CD4-positive, alpha-beta T cell (primary cell): ENCODE results near the gene SIN3A. TPM values are rescaled to one million over a fixed set of nuclear protein-coding genes. Genes with fewer than 3 reads are reported as not detected.
"Not testable (repeated sequence)": the region's sequence is repeated elsewhere in the genome, so short reads cannot be mapped to it uniquely, and the experiment has no call there.

Experiments
- ATAC-seq: fragments of 200-7000 bp; cut with Tn5 transposase; one replicate; pipeline ENCODE4 v1.10.0; 2022; ENCODE audit warnings: mild to moderate bottlenecking; ENCODE audit not compliant: poor library complexity
- CTCF ChIA-PET: fragments of 350-600 bp; sonication (Branson Sonifier 250); formaldehyde crosslinking; loops from one replicate; lab custom pipeline; 2021; ENCODE audit warnings: antibody characterized with exemption, inconsistent platforms; lab: Charles Lee
- POLR2A ChIA-PET: fragments of 350-600 bp; sonication (Branson Sonifier 250); formaldehyde crosslinking; loops from one replicate; lab custom pipeline; 2021; ENCODE audit warnings: antibody characterized with exemption, inconsistent platforms; lab: Charles Lee
- DNase-seq, 14 experiments: peaks; one replicate each; pipeline ENCODE4 v3.0.0-alpha.2; 2013 to 2020; ENCODE audit warnings: mixed read lengths in 2 of 14
- H3K27ac ChIP-seq, 2 donors: one replicate each; pipeline versions ENCODE4 v1.5.1 to v1.7.0; 2013; ENCODE audit warnings: low read length in 2 of 2, low read depth in 1 of 2, mild to moderate bottlenecking in 1 of 2
- H3K27me3 ChIP-seq, 2 experiments: 1 replicate in 1 of 2; 2 replicates in 1 of 2; pipeline versions ENCODE4 v1.6.1 to v1.7.0; 2013; ENCODE audit warnings: low read length in 2 of 2, control low read depth in 1 of 2, mild to moderate bottlenecking in 1 of 2, moderate library complexity in 1 of 2; ENCODE audit not compliant: insufficient read depth in 2 of 2, control insufficient read depth in 1 of 2
- H3K36me3 ChIP-seq: one replicate; pipeline ENCODE4 v1.6.1; 2013; ENCODE audit warnings: low read length, control low read depth; ENCODE audit not compliant: insufficient read depth
- H3K4me1 ChIP-seq: one replicate; pipeline ENCODE4 v1.6.1; 2013; ENCODE audit warnings: low read length, control low read depth; ENCODE audit not compliant: insufficient read depth
- H3K4me3 ChIP-seq: one replicate; pipeline ENCODE4 v1.5.1; 2013; ENCODE audit warnings: mild to moderate bottlenecking, low read length, moderate library complexity
- H3K9me3 ChIP-seq, 2 experiments: 1 replicate in 1 of 2; 2 replicates in 1 of 2; pipeline versions ENCODE4 v1.6.1 to v1.7.0; 2013; ENCODE audit warnings: low read length in 2 of 2, mild to moderate bottlenecking in 2 of 2, control low read depth in 1 of 2, moderate library complexity in 1 of 2; ENCODE audit not compliant: control insufficient read depth in 1 of 2, insufficient read depth in 1 of 2
- H3K27ac Mint-ChIP-seq: one replicate; pipeline ENCODE4 v1.8.0; 2020; ENCODE audit warnings: mixed read lengths
- H3K27me3 Mint-ChIP-seq: one replicate; pipeline ENCODE4 v1.8.0; 2021; ENCODE audit warnings: mixed read lengths
- H3K36me3 Mint-ChIP-seq: one replicate; pipeline ENCODE4 v1.8.0; 2021; ENCODE audit warnings: low read depth, mixed read lengths
- H3K4me1 Mint-ChIP-seq: one replicate; pipeline ENCODE4 v1.8.0; 2021; ENCODE audit warnings: low read depth, mixed read lengths
- H3K4me3 Mint-ChIP-seq: one replicate; pipeline ENCODE4 v1.8.0; 2020; ENCODE audit warnings: mild to moderate bottlenecking, mixed read lengths
- H3K9me3 Mint-ChIP-seq: one replicate; pipeline ENCODE4 v1.8.0; 2020; ENCODE audit warnings: mixed read lengths
- CTCF ChIP-seq: fragments of 200-600 bp; IDR thresholded peaks from one replicate; pipeline ENCODE4 v1.8.0; 2022; ENCODE audit warnings: antibody characterized with exemption, mild to moderate bottlenecking
- intact Hi-C, 2 experiments: fragments of 100-400 bp; cut with DNase I in 1 of 2; cut with micrococcal nuclease in 1 of 2; formaldehyde crosslinking; loops; one replicate each; pipeline versions ENCODE4 v1.15.1 to v1.9.0; 2023 to 2025; cut with DNase I, micrococcal nuclease
- total RNA-seq, 174 experiments: library from RNA in 2 of 174; stranded (reverse) in 2 of 174; gene quantifications; one replicate each; pipeline ENCODE4 v1.2.3 and lab custom pipeline; 2021 to 2026

Gene SIN3A
- total RNA-seq, 2 experiments from 2014 or later = 136 to 141 TPM

GRCh38 chr15:75483106-75483505 is 31.6 kb upstream of the SIN3A start:
- Histone ChIP-seq H3K4me3 (no peak overlapping the region), H3K9me3 (no peaks in the 10 kb centered on the region), H3K27ac (no peak overlapping the region), H3K27me3 (no peaks in the 10 kb centered on the region), H3K4me1 (no peaks in the 10 kb centered on the region), H3K36me3 (peaks cover 11% of the 10 kb centered on the region)
- peaks cover 53% of the 10 kb centered on the region for H3K36me3 Mint-ChIP-seq
- DNase-seq (no peak), ATAC-seq (no peak)
- H3K9me3 Mint-ChIP-seq = no peaks in the 10 kb centered on the region
- H3K4me3 Mint-ChIP-seq = no peak overlapping the region
- CTCF ChIA-PET = no interaction called here
- POLR2A ChIA-PET = no interaction called here
- H3K27me3 Mint-ChIP-seq = no peaks in the 10 kb centered on the region
- intact Hi-C loops = no loop called here
- no peak overlapping the region for H3K27ac Mint-ChIP-seq
- H3K4me1 Mint-ChIP-seq = no peaks in the 10 kb centered on the region
- no peak for TF ChIP-seq CTCF

GRCh38 chr15:75480463-75480862 is 29.0 kb upstream of the SIN3A start:
- H3K4me1 ChIP-seq, H3K27me3 ChIP-seq, POLR2A ChIA-PET, H3K4me1 Mint-ChIP-seq, H3K27ac Mint-ChIP-seq, H3K9me3 Mint-ChIP-seq, H3K27me3 Mint-ChIP-seq, intact Hi-C loops, H3K4me3 ChIP-seq, H3K4me3 Mint-ChIP-seq, H3K9me3 ChIP-seq, H3K27ac ChIP-seq, CTCF ChIA-PET, DNase-seq, ATAC-seq: not testable (repeated sequence)
- H3K36me3 Mint-ChIP-seq = peaks cover 51% of the 10 kb centered on the region
- peaks cover 16% of the 10 kb centered on the region for H3K36me3 ChIP-seq

GRCh38 chr15:75479670-75480069 is 28.2 kb upstream of the SIN3A start:
- Mint-ChIP-seq H3K9me3 (no peaks in the 10 kb centered on the region), H3K4me1 (no peaks in the 10 kb centered on the region), H3K27me3 (no peaks in the 10 kb centered on the region), H3K4me3 (no peak overlapping the region), H3K27ac (no peak overlapping the region), H3K36me3 (peaks cover 53% of the 10 kb centered on the region)
- intact Hi-C loops = no loop called here
- Histone ChIP-seq H3K27ac (no peak overlapping the region), H3K4me1 (no peaks in the 10 kb centered on the region), H3K36me3 (peaks cover 16% of the 10 kb centered on the region), H3K9me3 (no peaks in the 10 kb centered on the region), H3K4me3 (no peak overlapping the region), H3K27me3 (no peaks in the 10 kb centered on the region)
- ChIA-PET POLR2A (no interaction called here), CTCF (no interaction called here)
- no peak for TF ChIP-seq CTCF
- no peak for DNase-seq
- ATAC-seq = no peak

GRCh38 chr15:75477094-75477493 is 25.6 kb upstream of the SIN3A start:
- H3K4me3 Mint-ChIP-seq, H3K4me1 Mint-ChIP-seq, H3K27me3 Mint-ChIP-seq, ATAC-seq, H3K27ac Mint-ChIP-seq, H3K9me3 Mint-ChIP-seq, CTCF ChIA-PET, DNase-seq, intact Hi-C loops, H3K9me3 ChIP-seq, POLR2A ChIA-PET, H3K4me1 ChIP-seq, H3K27me3 ChIP-seq, H3K4me3 ChIP-seq, H3K27ac ChIP-seq: not testable (repeated sequence)
- peaks cover 26% of the 10 kb centered on the region for H3K36me3 ChIP-seq
- H3K36me3 Mint-ChIP-seq = peaks cover 51% of the 10 kb centered on the region
